Keratinocyte (primary cell): ENCODE measurements around the gene ZNF280D. TPM values are rescaled to one million over a fixed set of nuclear protein-coding genes. Genes with fewer than 3 reads are reported as not detected.

Source experiments
- DNase-seq: peaks from one replicate; pipeline ENCODE4 v3.0.0-alpha.2; 2011; ENCODE audit warnings: low read depth, missing footprints, low spot score
- FAIRE-seq: peaks from 2 replicates; lab custom pipeline; 2011; peaks lifted over from hg19 to GRCh38; lab: Jason Lieb, UNC
- H2AFZ ChIP-seq: 2 replicates; pipeline ENCODE4 v1.6.0; 2012; ENCODE audit warnings: low read length, control low read depth, inconsistent platforms; ENCODE audit not compliant: control insufficient read depth
- H3K27ac ChIP-seq: 2 replicates; pipeline ENCODE4 v1.5.1; 2011; ENCODE audit warnings: low read length; ENCODE audit not compliant: control insufficient read depth, insufficient read depth
- H3K27me3 ChIP-seq: 3 replicates; pipeline ENCODE4 v1.6.0; 2011; ENCODE audit warnings: low read length; ENCODE audit not compliant: control insufficient read depth, insufficient read depth; ENCODE audit errors: extremely low read depth
- H3K36me3 ChIP-seq, 2 experiments: 2 replicates in 1 of 2; 3 replicates in 1 of 2; pipeline ENCODE4 v1.5.1; 2011; ENCODE audit warnings: low read length in 2 of 2, mild to moderate bottlenecking in 1 of 2; ENCODE audit not compliant: control insufficient read depth in 2 of 2, insufficient read depth in 2 of 2; ENCODE audit errors: extremely low read depth in 1 of 2
- H3K4me1 ChIP-seq: 3 replicates; pipeline ENCODE4 v1.5.1; 2011; ENCODE audit warnings: low read length; ENCODE audit not compliant: control insufficient read depth, insufficient read depth; ENCODE audit errors: extremely low read depth
- H3K4me2 ChIP-seq: 3 replicates; pipeline ENCODE4 v1.6.0; 2011; ENCODE audit warnings: low read depth, low read length; ENCODE audit not compliant: control insufficient read depth, insufficient read depth; ENCODE audit errors: extremely low read depth
- H3K4me3 ChIP-seq, 3 experiments: fragments of 200-600 bp in 1 of 3; sonication (generic) in 1 of 3; 2 replicates in 2 of 3; 3 replicates in 1 of 3; pipeline ENCODE4 v1.5.1; 2011 to 2016; ENCODE audit warnings: low read length in 3 of 3, mild to moderate bottlenecking in 3 of 3, control low read depth in 2 of 3, inconsistent platforms in 1 of 3, low read depth in 1 of 3, mixed read lengths in 1 of 3, mixed run types in 1 of 3, moderate library complexity in 1 of 3; ENCODE audit not compliant: control insufficient read depth in 2 of 3, insufficient read depth in 2 of 3; ENCODE audit errors: extremely low read depth in 1 of 3
- H3K79me2 ChIP-seq: 2 replicates; pipeline ENCODE4 v1.6.0; 2012; ENCODE audit warnings: low read length; ENCODE audit not compliant: control insufficient read depth, insufficient read depth
- H3K9ac ChIP-seq: 3 replicates; pipeline ENCODE4 v1.6.0; 2011; ENCODE audit warnings: low read length; ENCODE audit not compliant: control insufficient read depth, insufficient read depth; ENCODE audit errors: extremely low read depth
- H3K9me1 ChIP-seq: 3 replicates; pipeline ENCODE4 v1.6.0; 2011; ENCODE audit warnings: low read length; ENCODE audit not compliant: control insufficient read depth, insufficient read depth; ENCODE audit errors: extremely low read depth
- H3K9me3 ChIP-seq: 2 replicates; pipeline ENCODE4 v1.5.1; 2012; ENCODE audit warnings: low read depth, low read length; ENCODE audit not compliant: control insufficient read depth
- H4K20me1 ChIP-seq: 3 replicates; pipeline ENCODE4 v1.6.0; 2011; ENCODE audit warnings: low read length; ENCODE audit not compliant: control insufficient read depth, insufficient read depth; ENCODE audit errors: extremely low read depth
- EZH2 ChIP-seq: IDR thresholded peaks from one replicate; pipeline ENCODE4 v1.6.1; 2012; ENCODE audit warnings: inconsistent platforms, mild to moderate bottlenecking, low read length, moderate library complexity
- dilution Hi-C: fragments of 300-500 bp; cut with MboI; formaldehyde crosslinking; loops from one replicate; pipeline ENCODE4 v1.7.0; 2020; ENCODE audit warnings: low sequenced_read_pairs; ENCODE audit not compliant: extremely low pct_ligation_motif_present
- polyA plus RNA-seq, 5 experiments: library from polyadenylated mRNA; depleted of rRNA in 3 of 5; stranded (reverse) in 3 of 5; stranded (forward) in 1 of 5; unstranded in 1 of 5; fragments of >200 nt; gene quantifications; 1 replicate in 1 of 5; 2 replicates in 3 of 5; 3 replicates in 1 of 5; pipeline versions ENCODE4 v1.2.1 to v1.2.3, GENCODE V29; 2011 to 2012; ENCODE audit warnings: missing spikeins in 2 of 5, low read depth in 1 of 5, low replicate concordance in 1 of 5
- TF ChIP-seq, protein P1 (sequence below), 3 experiments: IDR thresholded peaks in 1 of 3; conservative IDR thresholded peaks in 1 of 3; optimal IDR thresholded peaks in 1 of 3; 2 replicates in 2 of 3; 3 replicates in 1 of 3; pipeline versions ENCODE3 to v1.5.1; 2011; ENCODE audit warnings: low read length in 3 of 3, mild to moderate bottlenecking in 3 of 3, moderate library complexity in 2 of 3, control low read depth in 1 of 3, inconsistent platforms in 1 of 3; ENCODE audit not compliant: insufficient read depth in 2 of 3; ENCODE audit errors: extremely low read depth in 1 of 3

Gene ZNF280D
- polyA plus RNA-seq, 1 donor (not counting 4 experiments of a cell fraction or from before 2014, with no cell fraction given), result 8.7 TPM

DNA sequence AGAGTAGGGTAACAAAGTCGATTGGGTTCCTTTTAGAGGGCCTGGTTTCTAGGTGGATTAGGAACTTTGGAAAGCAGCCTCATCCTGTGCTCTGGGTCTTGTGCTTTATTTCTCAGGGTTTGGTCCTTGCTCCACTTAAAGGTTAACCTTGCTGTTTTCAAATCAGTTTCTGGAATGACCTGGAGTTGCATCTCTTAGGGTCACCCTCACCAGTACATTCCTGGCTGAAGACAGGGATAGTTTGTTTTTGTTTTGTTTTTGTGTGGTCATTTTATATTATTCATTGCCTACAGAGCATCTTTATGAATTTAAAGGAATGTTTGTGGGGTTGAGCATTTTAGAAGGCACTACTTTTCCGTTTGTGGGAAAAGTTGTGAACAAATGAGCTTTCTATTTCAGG lies 45.5 kb upstream of the ZNF280D start:
- H3K9ac ChIP-seq, result no peak overlapping the region
- no peaks in the 10 kb centered on the region for H4K20me1 ChIP-seq
- H3K79me2 ChIP-seq, result no peaks in the 10 kb centered on the region
- H3K36me3 ChIP-seq, result no peaks in the 10 kb centered on the region
- H3K27ac ChIP-seq, result no peak overlapping the region
- no peaks in the 10 kb centered on the region for H3K4me1 ChIP-seq
- no peak overlapping the region for H3K4me3 ChIP-seq
- FAIRE-seq, result peak; percentile 39
- H3K9me1 ChIP-seq, result no peaks in the 10 kb centered on the region
- H3K9me3 ChIP-seq, result no peaks in the 10 kb centered on the region
- TF ChIP-seq, protein P1, sequence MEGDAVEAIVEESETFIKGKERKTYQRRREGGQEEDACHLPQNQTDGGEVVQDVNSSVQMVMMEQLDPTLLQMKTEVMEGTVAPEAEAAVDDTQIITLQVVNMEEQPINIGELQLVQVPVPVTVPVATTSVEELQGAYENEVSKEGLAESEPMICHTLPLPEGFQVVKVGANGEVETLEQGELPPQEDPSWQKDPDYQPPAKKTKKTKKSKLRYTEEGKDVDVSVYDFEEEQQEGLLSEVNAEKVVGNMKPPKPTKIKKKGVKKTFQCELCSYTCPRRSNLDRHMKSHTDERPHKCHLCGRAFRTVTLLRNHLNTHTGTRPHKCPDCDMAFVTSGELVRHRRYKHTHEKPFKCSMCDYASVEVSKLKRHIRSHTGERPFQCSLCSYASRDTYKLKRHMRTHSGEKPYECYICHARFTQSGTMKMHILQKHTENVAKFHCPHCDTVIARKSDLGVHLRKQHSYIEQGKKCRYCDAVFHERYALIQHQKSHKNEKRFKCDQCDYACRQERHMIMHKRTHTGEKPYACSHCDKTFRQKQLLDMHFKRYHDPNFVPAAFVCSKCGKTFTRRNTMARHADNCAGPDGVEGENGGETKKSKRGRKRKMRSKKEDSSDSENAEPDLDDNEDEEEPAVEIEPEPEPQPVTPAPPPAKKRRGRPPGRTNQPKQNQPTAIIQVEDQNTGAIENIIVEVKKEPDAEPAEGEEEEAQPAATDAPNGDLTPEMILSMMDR (optimal IDR thresholded peaks at IDR 0.05 in 1 of 3, IDR thresholded peaks at IDR 0.05 in 1 of 3, conservative IDR thresholded peaks at IDR 0.05 in 1 of 3; ENCODE audit: extremely low read depth in 1 of 3, insufficient read depth in 2 of 3, low read length in 3 of 3), result no peak
- no peak for TF ChIP-seq EZH2
- H3K27me3 ChIP-seq, result no peaks in the 10 kb centered on the region
- no peak overlapping the region for H3K4me2 ChIP-seq
- DNase-seq, result no peak
- no peak overlapping the region for H2AFZ ChIP-seq
- dilution Hi-C loops, result no loop called here

DNA sequence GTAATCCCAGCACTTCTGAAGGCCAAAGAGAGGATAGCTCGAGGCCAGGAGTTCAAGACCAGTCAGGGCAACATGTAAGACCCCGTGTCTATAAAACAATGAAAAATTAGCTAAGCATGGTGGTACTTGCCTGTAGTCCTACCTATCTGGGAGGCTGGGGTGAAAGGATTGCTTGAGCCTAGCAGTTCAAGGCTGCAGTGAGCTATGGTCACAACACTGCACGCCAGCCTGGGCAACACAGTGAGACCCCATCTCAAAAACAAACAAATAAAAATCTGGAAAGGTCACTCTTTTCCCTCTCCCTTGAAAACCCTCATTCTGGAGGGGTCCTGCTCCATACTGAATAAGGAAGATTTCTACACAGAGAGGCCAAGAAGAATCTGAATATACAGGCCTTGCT lies 43.5 kb upstream of the ZNF280D start:
- Histone ChIP-seq H3K27ac (no peak overlapping the region), H2AFZ (no peak overlapping the region), H4K20me1 (no peaks in the 10 kb centered on the region), H3K9me3 (no peaks in the 10 kb centered on the region), H3K27me3 (no peaks in the 10 kb centered on the region), H3K9ac (no peak overlapping the region), H3K36me3 (no peaks in the 10 kb centered on the region), H3K4me2 (no peak overlapping the region), H3K79me2 (no peaks in the 10 kb centered on the region), H3K4me3 (no peak overlapping the region), H3K4me1 (no peaks in the 10 kb centered on the region), H3K9me1 (no peaks in the 10 kb centered on the region)
- no peak for FAIRE-seq
- no peak for DNase-seq
- dilution Hi-C loops, result no loop called here
- TF ChIP-seq EZH2, result no peak
- TF ChIP-seq, protein P1 (optimal IDR thresholded peaks at IDR 0.05 in 1 of 3, IDR thresholded peaks at IDR 0.05 in 1 of 3, conservative IDR thresholded peaks at IDR 0.05 in 1 of 3; ENCODE audit: extremely low read depth in 1 of 3, insufficient read depth in 2 of 3, low read length in 3 of 3), result no peak
